Lower leg skin (tissue), 3 donors: Measurements from ENCODE around the gene LCP1.

Source experiments
- CTCF ChIP-seq, 3 donors: fragments of 450-650 bp; IDR thresholded peaks; one replicate each; pipeline ENCODE4 v1.5.1; 2016; ENCODE audit warnings: antibody characterized with exemption in 3 of 3, mild to moderate bottlenecking in 3 of 3, moderate library complexity in 2 of 3
- POLR2A ChIP-seq, 2 donors: fragments of 450-650 bp; IDR thresholded peaks; one replicate each; pipeline ENCODE4 v1.6.1; 2016 to 2017; ENCODE audit warnings: antibody characterized with exemption in 2 of 2, mild to moderate bottlenecking in 1 of 2, moderate library complexity in 1 of 2

- TF ChIP-seq CTCF (IDR thresholded peaks at IDR 0.05) = no peak
- TF ChIP-seq POLR2A (IDR thresholded peaks at IDR 0.05) = no peak
Observed at GRCh38 chr13:46170268-46170667, 11.7 kb downstream of the LCP1 start.
